Measurements from ENCODE around the gene ACADM.

- TF ChIP-seq TCF12 (IDR thresholded peaks at IDR 0.05) (no peak), EP300 (IDR thresholded peaks at IDR 0.05; ENCODE audit: borderline replicate concordance in 1 of 2, low read depth in 1 of 2, low read length in 1 of 2) (no peak), CTCF (IDR thresholded peaks at IDR 0.05) (no peak), JUND (IDR thresholded peaks at IDR 0.05) (no peak)
Observed at GRCh38 chr1:75727571-75727970, 3.1 kb downstream of the ACADM start.
